ENCODE measurements around the gene PDZK1IP1.

The PDZK1IP1 gene

GRCh38 chr1:47189844-47190508, at the start of gene PDZK1IP1:
PDZK1IP1 (minus strand) TSS chr1:47190036; CDS start chr1:47189932, 104 bp downstream.
- Histone ChIP-seq H3K27me3 (ENCODE audit: insufficient read depth, insufficient read length) (peaks cover 3% of the 10 kb centered on the region), H3K4me3 (ENCODE audit: insufficient read length, low read depth) (no peak within 1 kb of the TSS), H3K9ac (ENCODE audit: insufficient read length, low read depth) (peak within 1 kb of the TSS; percentile 26), H3K9me3 (ENCODE audit: insufficient read depth, low read length) (no peaks in the 10 kb centered on the region), H3K36me3 (ENCODE audit: insufficient read depth, insufficient read length, low read length) (no peaks in the 10 kb centered on the region), H3K4me1 (ENCODE audit: insufficient read depth, insufficient read length) (peaks cover 27% of the 10 kb centered on the region)
- TF ChIP-seq YY1 (IDR thresholded peaks at IDR 0.05; ENCODE audit: insufficient read depth, insufficient read length) = no peak
- TF ChIP-seq SUZ12 (IDR thresholded peaks at IDR 0.05; ENCODE audit: extremely low read depth, insufficient read depth, insufficient read length) = no peak
- no peak for TF ChIP-seq ZNF274 (IDR thresholded peaks at IDR 0.05; ENCODE audit: low read depth, low read length)
- no peak for DNase-seq (ENCODE audit: low read depth, low spot score)

- Histone ChIP-seq H3K27me3 (ENCODE audit: insufficient read depth, insufficient read length) (peaks cover 17% of the 10 kb centered on the region), H3K9me3 (ENCODE audit: insufficient read depth, low read length) (no peaks in the 10 kb centered on the region), H3K4me3 (ENCODE audit: insufficient read length, low read depth) (no peak overlapping the region), H3K4me1 (ENCODE audit: insufficient read depth, insufficient read length) (no peaks in the 10 kb centered on the region), H3K36me3 (ENCODE audit: insufficient read depth, insufficient read length, low read length) (no peaks in the 10 kb centered on the region), H3K9ac (ENCODE audit: insufficient read length, low read depth) (no peak overlapping the region)
- no peak for TF ChIP-seq YY1 (IDR thresholded peaks at IDR 0.05; ENCODE audit: insufficient read depth, insufficient read length)
- TF ChIP-seq SUZ12 (IDR thresholded peaks at IDR 0.05; ENCODE audit: extremely low read depth, insufficient read depth, insufficient read length) = no peak
- TF ChIP-seq ZNF274 (IDR thresholded peaks at IDR 0.05; ENCODE audit: low read depth, low read length) = no peak
- DNase-seq (ENCODE audit: low read depth, low spot score) = no peak
Observed at GRCh38 chr1:47238935-47239592, 49.2 kb upstream of the PDZK1IP1 start.

GRCh38 chr1:47235806-47236205, 46.0 kb upstream of the PDZK1IP1 start:
- DNase-seq (ENCODE audit: low read depth, low spot score) = no peak
- Histone ChIP-seq H3K9ac (ENCODE audit: insufficient read length, low read depth) (no peak overlapping the region), H3K4me1 (ENCODE audit: insufficient read depth, insufficient read length) (peaks cover 5% of the 10 kb centered on the region), H3K9me3 (ENCODE audit: insufficient read depth, low read length) (no peaks in the 10 kb centered on the region), H3K36me3 (ENCODE audit: insufficient read depth, insufficient read length, low read length) (no peaks in the 10 kb centered on the region), H3K27me3 (ENCODE audit: insufficient read depth, insufficient read length) (peaks cover 49% of the 10 kb centered on the region), H3K4me3 (ENCODE audit: insufficient read length, low read depth) (no peak overlapping the region)
- TF ChIP-seq SUZ12 (IDR thresholded peaks at IDR 0.05; ENCODE audit: extremely low read depth, insufficient read depth, insufficient read length) (no peak), YY1 (IDR thresholded peaks at IDR 0.05; ENCODE audit: insufficient read depth, insufficient read length) (no peak), ZNF274 (IDR thresholded peaks at IDR 0.05; ENCODE audit: low read depth, low read length) (no peak)

GRCh38 chr1:47235241-47235681, 45.4 kb upstream of the PDZK1IP1 start:
- peaks cover 5% of the 10 kb centered on the region for H3K4me1 ChIP-seq (ENCODE audit: insufficient read depth, insufficient read length)
- H3K27me3 ChIP-seq (ENCODE audit: insufficient read depth, insufficient read length) = peaks cover 55% of the 10 kb centered on the region
- TF ChIP-seq SUZ12 (IDR thresholded peaks at IDR 0.05; ENCODE audit: extremely low read depth, insufficient read depth, insufficient read length) (no peak), YY1 (IDR thresholded peaks at IDR 0.05; ENCODE audit: insufficient read depth, insufficient read length) (no peak), ZNF274 (IDR thresholded peaks at IDR 0.05; ENCODE audit: low read depth, low read length) (no peak)
- no peaks in the 10 kb centered on the region for H3K9me3 ChIP-seq (ENCODE audit: insufficient read depth, low read length)
- no peak overlapping the region for H3K9ac ChIP-seq (ENCODE audit: insufficient read length, low read depth)
- no peak for DNase-seq (ENCODE audit: low read depth, low spot score)
- no peak overlapping the region for H3K4me3 ChIP-seq (ENCODE audit: insufficient read length, low read depth)
- H3K36me3 ChIP-seq (ENCODE audit: insufficient read depth, insufficient read length, low read length) = no peaks in the 10 kb centered on the region

- Histone ChIP-seq H3K4me3 (ENCODE audit: insufficient read length, low read depth) (no peak overlapping the region), H3K4me1 (ENCODE audit: insufficient read depth, insufficient read length) (peaks cover 20% of the 10 kb centered on the region), H3K36me3 (ENCODE audit: insufficient read depth, insufficient read length, low read length) (no peaks in the 10 kb centered on the region), H3K27me3 (ENCODE audit: insufficient read depth, insufficient read length) (peaks cover 76% of the 10 kb centered on the region), H3K9me3 (ENCODE audit: insufficient read depth, low read length) (no peaks in the 10 kb centered on the region), H3K9ac (ENCODE audit: insufficient read length, low read depth) (no peak overlapping the region)
- no peak for TF ChIP-seq SUZ12 (IDR thresholded peaks at IDR 0.05; ENCODE audit: extremely low read depth, insufficient read depth, insufficient read length)
- no peak for DNase-seq (ENCODE audit: low read depth, low spot score)
Observed at GRCh38 chr1:47233186-47233585, 43.4 kb upstream of the PDZK1IP1 start.

GRCh38 chr1:47232187-47232874, 42.5 kb upstream of the PDZK1IP1 start, which contains the start of gene TAL1:
TAL1 (minus strand) TSS chr1:47232225; CDS start chr1:47225888, 6,337 bp downstream.
- no peak for DNase-seq (ENCODE audit: low read depth, low spot score)
- no peak for TF ChIP-seq ZNF274 (IDR thresholded peaks at IDR 0.05; ENCODE audit: low read depth, low read length)
- peak; percentile 30 for TF ChIP-seq SUZ12 (IDR thresholded peaks at IDR 0.05; ENCODE audit: extremely low read depth, insufficient read depth, insufficient read length)
- no peak for TF ChIP-seq YY1 (IDR thresholded peaks at IDR 0.05; ENCODE audit: insufficient read depth, insufficient read length)
- Histone ChIP-seq H3K27me3 (ENCODE audit: insufficient read depth, insufficient read length) (peaks cover 84% of the 10 kb centered on the region), H3K36me3 (ENCODE audit: insufficient read depth, insufficient read length, low read length) (no peaks in the 10 kb centered on the region), H3K4me3 (ENCODE audit: insufficient read length, low read depth) (peak within 1 kb of the TSS; percentile 20), H3K4me1 (ENCODE audit: insufficient read depth, insufficient read length) (peaks cover 20% of the 10 kb centered on the region), H3K9ac (ENCODE audit: insufficient read length, low read depth) (peak within 1 kb of the TSS; percentile 61), H3K9me3 (ENCODE audit: insufficient read depth, low read length) (no peaks in the 10 kb centered on the region)

Data from NT2/D1 (cell line).